ENCODE results near the gene LAMB3.

The LAMB3 gene

GRCh38 chr1:209601809-209602657, 50.2 kb downstream of the LAMB3 start:
- in situ Hi-C loops (cut with MboI; ENCODE audit: low sequenced_read_pairs), result no loop called here

- in situ Hi-C loops (cut with MboI; ENCODE audit: low sequenced_read_pairs), result no loop called here
These were observed 51.7 kb downstream of the LAMB3 start for GRCh38 chr1:209600541-209600940.

- in situ Hi-C loops (cut with MboI; ENCODE audit: low sequenced_read_pairs), result no loop called here
These were observed 54.0 kb downstream of the LAMB3 start for GRCh38 chr1:209598227-209598626.

GRCh38 chr1:209597499-209597898, 54.7 kb downstream of the LAMB3 start:
- in situ Hi-C loops (cut with MboI; ENCODE audit: low sequenced_read_pairs), result no loop called here

DNA sequence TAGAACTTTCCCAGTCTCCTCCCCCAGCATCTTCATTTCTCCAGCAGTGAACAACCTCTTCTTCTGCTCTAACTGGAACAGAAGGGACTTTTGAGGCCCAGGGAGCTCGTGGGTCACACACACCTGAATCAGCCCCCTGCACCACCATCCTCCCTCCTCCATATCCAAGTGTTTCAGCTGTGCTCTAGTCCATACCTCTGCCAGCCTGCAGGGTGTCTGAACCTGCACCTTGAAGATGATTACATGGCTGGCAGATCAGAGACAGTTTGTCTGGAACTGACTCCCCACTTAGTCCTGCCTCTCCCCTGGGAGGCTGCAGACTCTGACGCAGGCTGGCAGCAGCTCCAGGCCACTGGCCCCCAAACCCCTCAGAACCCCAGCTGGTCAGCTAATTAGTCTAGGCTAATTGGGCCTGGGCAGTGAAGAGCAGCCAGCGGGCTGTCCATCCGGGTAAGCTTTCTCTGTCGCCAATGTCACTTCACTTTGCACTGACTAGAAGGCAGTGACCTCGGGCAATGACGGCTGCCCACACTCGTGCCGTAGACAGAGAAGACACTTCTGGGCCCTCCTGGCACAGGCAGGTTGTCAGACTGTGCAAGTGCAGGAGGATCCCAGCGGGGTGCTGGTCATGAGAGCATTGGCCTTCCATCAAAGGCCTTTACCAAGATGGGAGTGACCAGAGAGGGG, 56.5 kb downstream of the LAMB3 start:
- in situ Hi-C loops (cut with MboI; ENCODE audit: low sequenced_read_pairs), result no loop called here

- in situ Hi-C loops (cut with MboI; ENCODE audit: low sequenced_read_pairs), result no loop called here
These were observed 57.2 kb downstream of the LAMB3 start for GRCh38 chr1:209595028-209595427.

DNA sequence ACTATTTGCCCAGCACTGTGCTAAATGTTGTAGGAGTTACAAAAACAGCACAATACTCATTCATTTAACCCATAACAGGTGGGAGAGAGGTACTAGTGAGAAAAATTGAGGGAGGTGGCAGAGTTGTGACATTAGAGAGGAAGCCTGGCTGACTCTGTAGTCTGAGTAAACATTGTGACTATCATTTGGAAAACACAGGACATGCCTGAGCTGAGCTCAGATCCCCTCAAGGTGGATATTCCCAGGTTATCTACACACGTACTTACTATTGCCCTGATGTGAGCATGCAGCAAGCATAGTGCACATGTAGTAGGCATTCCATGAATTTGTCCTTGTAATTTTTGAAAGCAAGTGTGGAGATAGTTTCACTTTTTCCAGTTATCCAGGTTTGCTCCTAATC, 57.8 kb downstream of the LAMB3 start:
- in situ Hi-C loops (cut with MboI; ENCODE audit: low sequenced_read_pairs), result no loop called here

DNA sequence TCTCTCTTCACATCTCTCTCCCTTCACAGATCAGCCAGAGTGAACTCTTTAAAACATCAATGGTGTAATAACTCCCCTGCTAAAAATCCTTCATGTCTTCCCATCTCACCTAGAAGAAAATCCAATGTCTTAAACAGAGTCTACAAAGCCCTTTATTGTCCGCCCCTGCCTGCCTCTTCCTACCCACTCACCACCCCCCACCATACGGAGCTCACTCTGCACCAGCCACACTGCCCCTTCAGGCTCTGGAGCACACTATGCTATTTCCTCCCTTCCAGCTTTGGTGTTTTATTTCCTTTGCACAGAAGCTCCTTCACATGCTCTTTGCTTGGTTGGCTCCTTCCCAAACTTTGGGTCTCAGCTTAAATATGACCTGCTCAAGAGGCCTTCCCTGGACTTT, 58.5 kb downstream of the LAMB3 start:
- in situ Hi-C loops (cut with MboI; ENCODE audit: low sequenced_read_pairs), result no loop called here

GRCh38 chr1:209590405-209590804, 61.8 kb downstream of the LAMB3 start:
- in situ Hi-C loops (cut with MboI; ENCODE audit: low sequenced_read_pairs), result no loop called here

- in situ Hi-C loops (cut with MboI; ENCODE audit: low sequenced_read_pairs), result no loop called here
These were observed 62.4 kb downstream of the LAMB3 start for GRCh38 chr1:209589863-209590262.

- in situ Hi-C loops (cut with MboI; ENCODE audit: low sequenced_read_pairs), result no loop called here
These were observed 62.8 kb downstream of the LAMB3 start for GRCh38 chr1:209589440-209589839.

GRCh38 chr1:209587789-209588188, 64.4 kb downstream of the LAMB3 start:
- in situ Hi-C loops (cut with MboI; ENCODE audit: low sequenced_read_pairs), result no loop called here

GRCh38 chr1:209586221-209586740, 65.9 kb downstream of the LAMB3 start:
- in situ Hi-C loops (cut with MboI; ENCODE audit: low sequenced_read_pairs), result no loop called here

DNA sequence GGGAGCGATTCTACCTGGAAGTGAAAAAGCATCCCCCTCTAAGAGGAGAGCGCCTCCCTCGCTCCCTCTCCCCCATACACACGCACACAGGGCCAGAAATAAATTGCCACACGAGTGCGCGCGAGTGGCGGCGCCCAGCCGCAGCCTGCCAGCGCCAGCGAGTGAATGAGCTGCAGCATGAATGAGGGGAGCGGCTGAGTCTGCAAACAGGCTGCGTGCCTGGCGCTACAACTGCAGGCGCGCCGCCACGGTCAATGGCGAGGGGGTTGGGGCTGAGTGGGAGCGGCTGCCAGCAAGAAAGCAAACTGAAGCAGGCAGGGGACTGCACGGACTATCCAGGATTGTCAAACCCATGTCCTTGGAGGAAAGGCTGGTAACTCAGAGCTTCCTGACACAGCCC, 66.6 kb downstream of the LAMB3 start:
- in situ Hi-C loops (cut with MboI; ENCODE audit: low sequenced_read_pairs), result no loop called here

DNA sequence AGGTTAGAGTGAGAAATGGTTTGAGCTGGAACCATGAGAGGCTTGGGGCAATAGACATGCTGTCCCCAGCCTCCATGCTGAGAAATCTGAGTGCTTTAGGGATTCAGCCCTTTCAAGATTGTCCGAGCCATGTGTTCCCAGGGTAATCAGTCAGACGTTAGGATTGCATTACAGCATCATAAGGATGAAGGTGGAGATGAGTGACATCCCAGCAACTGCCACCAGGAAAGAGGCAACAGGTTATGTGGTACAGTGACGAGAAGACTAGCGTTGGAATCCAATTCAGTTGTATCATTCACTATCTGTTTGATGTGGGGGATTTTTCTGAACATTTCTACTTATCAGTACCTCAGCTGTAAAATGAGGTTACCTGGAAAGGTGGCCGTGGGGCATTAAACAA, 67.0 kb downstream of the LAMB3 start:
- in situ Hi-C loops (cut with MboI; ENCODE audit: low sequenced_read_pairs), result no loop called here

DNA sequence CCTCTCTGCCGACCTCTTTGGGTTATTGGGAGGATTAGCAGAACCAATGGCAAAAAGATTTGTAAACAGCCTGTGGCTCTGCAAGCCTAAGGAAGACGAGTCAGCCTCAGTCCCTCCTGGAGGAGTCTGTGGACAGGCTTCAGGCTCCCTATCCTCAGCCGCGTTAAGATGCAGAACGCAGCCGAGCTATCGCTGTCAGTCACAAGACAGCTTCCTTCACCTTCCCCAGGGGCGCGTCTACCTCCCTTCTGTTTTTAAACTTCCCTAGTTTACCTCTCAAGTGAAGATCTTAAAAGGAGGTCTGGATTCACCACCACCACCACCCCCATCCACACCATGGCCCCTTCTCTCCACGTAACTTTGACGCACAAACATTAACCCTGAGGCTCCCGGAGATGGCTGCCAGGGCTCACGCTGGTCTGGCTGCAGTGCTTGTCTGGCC, 68.0 kb downstream of the LAMB3 start:
- in situ Hi-C loops (cut with MboI; ENCODE audit: low sequenced_read_pairs), result no loop called here

GRCh38 chr1:209583408-209583807, 68.8 kb downstream of the LAMB3 start, which contains the start of gene CAMK1G:
Gene CAMK1G (plus strand): TSS chr1:209583714. CDS start chr1:209594984, 11,270 bp downstream.
- in situ Hi-C loops (cut with MboI; ENCODE audit: low sequenced_read_pairs), result no loop called here

GRCh38 chr1:209580577-209580976, 71.6 kb downstream of the LAMB3 start:
- in situ Hi-C loops (cut with MboI; ENCODE audit: low sequenced_read_pairs), result no loop called here

GRCh38 chr1:209577346-209577745, 74.9 kb downstream of the LAMB3 start:
- in situ Hi-C loops (cut with MboI; ENCODE audit: low sequenced_read_pairs), result loop anchor here (5.0 kb wide), 1 partner anchor 115 kb away; no protein-coding TSS in a partner anchor

DNA sequence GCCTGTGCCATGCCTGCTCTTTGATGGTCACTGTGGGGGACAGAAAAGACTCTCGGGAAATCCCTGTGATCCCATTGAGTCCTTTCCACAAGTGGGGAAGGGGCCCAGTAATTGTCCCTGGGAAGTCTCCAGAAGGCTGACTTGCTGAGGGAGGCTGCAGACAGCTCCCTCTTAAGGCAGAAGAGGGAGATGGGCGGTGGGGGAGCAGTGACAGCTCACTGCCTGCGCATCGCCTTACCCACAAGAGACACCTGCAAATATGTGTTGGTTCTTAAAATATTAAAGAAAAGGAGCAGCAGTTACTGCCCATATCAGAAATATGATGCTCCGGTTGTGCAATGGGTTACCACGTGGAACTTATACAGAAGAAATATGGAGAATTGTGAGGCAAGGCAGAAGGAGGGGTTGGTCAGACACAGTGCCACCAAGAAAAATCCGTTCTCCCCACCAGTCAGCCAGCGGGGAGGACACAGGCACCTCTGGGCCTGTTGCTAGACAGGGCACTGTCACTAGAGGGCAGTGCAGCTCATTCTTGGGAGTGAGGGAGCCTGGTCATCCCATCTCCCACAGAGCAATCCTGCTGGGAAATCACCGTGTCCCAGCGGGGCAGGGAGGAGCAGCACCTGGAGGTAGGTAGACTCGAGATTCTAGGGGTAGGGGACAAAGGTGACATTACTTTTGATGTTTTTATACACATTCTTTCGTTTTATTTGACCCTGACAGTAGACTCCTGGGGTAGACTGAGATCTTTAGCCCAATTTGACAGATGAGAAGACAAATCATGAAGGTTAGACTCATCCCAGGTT, 75.6 kb downstream of the LAMB3 start:
- in situ Hi-C loops (cut with MboI; ENCODE audit: low sequenced_read_pairs), result loop anchor here (5.0 kb wide), 1 partner anchor 116 kb away; no protein-coding TSS in a partner anchor

GRCh38 chr1:209570743-209571142, 81.5 kb downstream of the LAMB3 start:
- in situ Hi-C loops (cut with MboI; ENCODE audit: low sequenced_read_pairs), result no loop called here
